WTC11 (cell line): ENCODE data around the gene SFTPA1.

Experiments
- CTCF ChIP-seq: fragments of 200-600 bp; IDR thresholded peaks from 2 replicates; pipeline ENCODE4 v1.8.0; 2022; ENCODE audit warnings: antibody characterized with exemption
- NFYB ChIP-seq: sonication (generic); formaldehyde crosslinking; conservative IDR thresholded peaks from 2 replicates; pipeline ENCODE4 v1.8.0; 2022; ENCODE audit warnings: low read depth, missing genetic modification reagents
- PREB ChIP-seq: sonication (generic); formaldehyde crosslinking; IDR thresholded peaks from 2 replicates; pipeline ENCODE4 v1.8.1; 2022; ENCODE audit warnings: mild to moderate bottlenecking, missing genetic modification reagents, moderate library complexity, borderline replicate concordance
- PRRX2 ChIP-seq: fragments of 250-450 bp; sonication (Bioruptor Pico); IDR thresholded peaks from 2 replicates; pipeline ENCODE4 v1.8.0; 2021; ENCODE audit warnings: mild to moderate bottlenecking
- STAT6 ChIP-seq: sonication (generic); formaldehyde crosslinking; conservative IDR thresholded peaks from 2 replicates; pipeline ENCODE4 v1.8.1; 2023; ENCODE audit warnings: mild to moderate bottlenecking, low read depth, missing genetic modification reagents, moderate library complexity
- ZNF121 ChIP-seq: sonication (generic); formaldehyde crosslinking; IDR thresholded peaks from 2 replicates; pipeline ENCODE4 v1.8.0; 2023; ENCODE audit warnings: missing genetic modification reagents

GRCh38 chr10:79586933-79587332 lies 23.8 kb upstream of the SFTPA1 start:
- no peak for TF ChIP-seq CTCF
- TF ChIP-seq PREB (CRISPR knock-in tag): no peak
- TF ChIP-seq STAT6 (CRISPR knock-in tag): no peak
- no peak for TF ChIP-seq ZNF121 (CRISPR knock-in tag)
- no peak for TF ChIP-seq NFYB (CRISPR knock-in tag)
- no peak for TF ChIP-seq PRRX2 (CRISPR knock-in tag)
